Spleen (tissue), 7 donors: ENCODE measurements around the gene SUB1.

Experiments
- POLR2AphosphoS5 ChIP-seq, 3 donors: sonication (generic); formaldehyde crosslinking; IDR thresholded peaks; one replicate each; pipeline ENCODE4 v1.5.1; 2017; ENCODE audit warnings: antibody characterized with exemption in 3 of 3
- TF ChIP-seq, protein P1 (sequence below), 11 experiments: fragments of 200-600 bp in 7 of 11; fragments of 450-650 bp in 4 of 11; sonication (generic) in 4 of 11; IDR thresholded peaks in 8 of 11; conservative IDR thresholded peaks in 3 of 11; 1 replicate in 7 of 11; 2 replicates in 4 of 11; pipeline versions ENCODE4 v1.4.0 to v1.8.0; 2016 to 2021; ENCODE audit warnings: antibody characterized with exemption in 11 of 11, inconsistent platforms in 4 of 11, mild to moderate bottlenecking in 1 of 11
- donor health status: DM: no; HTN: no; CAD: no; lungs with moderate emphysema.
- donor health status: DM: no; HTN: no; CAD: no.
- donor health status: DM: no; HTN: no; CAD: no.

DNA sequence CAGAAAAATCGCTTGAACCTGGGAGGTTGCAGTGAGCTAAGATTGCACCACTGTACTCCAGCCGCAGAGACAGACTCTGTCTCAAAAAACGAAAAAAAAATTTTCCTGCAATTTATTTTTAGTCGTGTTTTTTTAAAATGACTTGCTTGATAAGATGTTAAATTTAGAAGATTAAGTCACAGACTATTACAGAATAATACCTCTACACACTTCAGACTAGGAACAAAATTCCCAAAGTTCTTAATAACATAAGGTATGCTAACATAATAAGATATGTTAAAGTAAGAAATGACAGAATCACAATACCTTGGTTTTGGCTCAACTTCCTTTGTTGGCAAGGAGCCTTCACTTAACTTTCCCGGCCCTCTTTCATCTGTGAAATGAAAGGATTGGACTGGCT is 66.3 kb downstream of the SUB1 start:
- TF ChIP-seq, protein P1, sequence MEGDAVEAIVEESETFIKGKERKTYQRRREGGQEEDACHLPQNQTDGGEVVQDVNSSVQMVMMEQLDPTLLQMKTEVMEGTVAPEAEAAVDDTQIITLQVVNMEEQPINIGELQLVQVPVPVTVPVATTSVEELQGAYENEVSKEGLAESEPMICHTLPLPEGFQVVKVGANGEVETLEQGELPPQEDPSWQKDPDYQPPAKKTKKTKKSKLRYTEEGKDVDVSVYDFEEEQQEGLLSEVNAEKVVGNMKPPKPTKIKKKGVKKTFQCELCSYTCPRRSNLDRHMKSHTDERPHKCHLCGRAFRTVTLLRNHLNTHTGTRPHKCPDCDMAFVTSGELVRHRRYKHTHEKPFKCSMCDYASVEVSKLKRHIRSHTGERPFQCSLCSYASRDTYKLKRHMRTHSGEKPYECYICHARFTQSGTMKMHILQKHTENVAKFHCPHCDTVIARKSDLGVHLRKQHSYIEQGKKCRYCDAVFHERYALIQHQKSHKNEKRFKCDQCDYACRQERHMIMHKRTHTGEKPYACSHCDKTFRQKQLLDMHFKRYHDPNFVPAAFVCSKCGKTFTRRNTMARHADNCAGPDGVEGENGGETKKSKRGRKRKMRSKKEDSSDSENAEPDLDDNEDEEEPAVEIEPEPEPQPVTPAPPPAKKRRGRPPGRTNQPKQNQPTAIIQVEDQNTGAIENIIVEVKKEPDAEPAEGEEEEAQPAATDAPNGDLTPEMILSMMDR (IDR thresholded peaks at IDR 0.05 in 8 of 11, conservative IDR thresholded peaks at IDR 0.05 in 3 of 11), result no peak
- no peak for TF ChIP-seq POLR2AphosphoS5 (IDR thresholded peaks at IDR 0.05)
